Lung (tissue), 12 donors: ENCODE measurements around the gene NEAT1. TPM values are rescaled to one million over a fixed set of nuclear protein-coding genes. Genes with fewer than 3 reads are reported as not detected.
"Not testable (repeated sequence)": the region's sequence is repeated elsewhere in the genome, so short reads cannot be mapped to it uniquely, and the experiment has no call there.

ENCODE experiments used
- ATAC-seq: fragments of 200-7000 bp; cut with Tn5 transposase; one replicate; pipeline ENCODE4 v1.9.1; 2020; ENCODE audit warnings: moderate number of reproducible peaks; ENCODE audit not compliant: insufficient read depth, low FRiP score
- DNase-seq, 3 donors: peaks; one replicate each; pipeline ENCODE4 v3.0.0-alpha.2; 2013 to 2017
- H3K27ac ChIP-seq, 2 donors: one replicate each; pipeline ENCODE4 v1.5.1; 2013; ENCODE audit warnings: mild to moderate bottlenecking in 2 of 2, moderate library complexity in 2 of 2, control low read depth in 1 of 2, inconsistent platforms in 1 of 2, low read depth in 1 of 2, low read length in 1 of 2
- H3K27me3 ChIP-seq, 3 donors: one replicate each; pipeline ENCODE4 v1.5.1; 2013; ENCODE audit warnings: low read length in 2 of 3; ENCODE audit not compliant: control insufficient read depth in 3 of 3, insufficient read depth in 3 of 3
- H3K36me3 ChIP-seq, 4 donors: one replicate each; pipeline ENCODE4 v1.5.1; 2013; ENCODE audit warnings: low read length in 4 of 4, mild to moderate bottlenecking in 1 of 4, moderate library complexity in 1 of 4; ENCODE audit not compliant: control insufficient read depth in 4 of 4, insufficient read depth in 4 of 4
- H3K4me1 ChIP-seq, 5 donors: one replicate each; pipeline ENCODE4 v1.5.1; 2013; ENCODE audit warnings: low read length in 5 of 5, mild to moderate bottlenecking in 2 of 5, moderate library complexity in 1 of 5; ENCODE audit not compliant: control insufficient read depth in 5 of 5, insufficient read depth in 5 of 5
- H3K4me3 ChIP-seq: one replicate; pipeline ENCODE4 v1.5.1; 2013; ENCODE audit warnings: mild to moderate bottlenecking, control low read depth, moderate library complexity
- H3K9ac ChIP-seq, 2 donors: one replicate each; pipeline ENCODE4 v1.5.1; 2013; ENCODE audit warnings: low read length in 2 of 2, control low read depth in 1 of 2; ENCODE audit not compliant: insufficient read depth in 1 of 2
- H3K9me3 ChIP-seq, 4 donors: one replicate each; pipeline ENCODE4 v1.5.1; 2013; ENCODE audit warnings: low read length in 3 of 4, mild to moderate bottlenecking in 1 of 4, moderate library complexity in 1 of 4; ENCODE audit not compliant: control insufficient read depth in 4 of 4, insufficient read depth in 3 of 4
- WGBS, 2 donors: extraction: QIAGEN DNeasy Blood & Tissue Kit; methylation state at CpG; one replicate each; pipeline ENCODE4 v1.1.7; 2013; 5-methylcytosine and 5-hydroxymethylcytosine counted together
- polyA plus RNA-seq, 2 donors: library from polyadenylated mRNA; stranded (reverse); fragments of 200-250 nt; gene quantifications; one replicate each; pipeline ENCODE4 v1.2.1, GENCODE V29; 2013
- total RNA-seq, 2 donors: library from RNA; depleted of rRNA in 1 of 2; stranded (reverse); fragments of >200 nt in 1 of 2; gene quantifications; one replicate each; pipeline ENCODE4 v1.2.1, GENCODE V29; 2014 to 2021
- TF ChIP-seq, protein P1 (sequence below): IDR thresholded peaks from 2 replicates; pipeline ENCODE4 v1.5.1; 2012; ENCODE audit warnings: mild to moderate bottlenecking; ENCODE audit errors: control extremely low read depth, extremely low read depth
- donor health status: control.
- donor health status: control.
- donor health status: Bipolar disorder and iron deficiency.
- donor health status: healthy.
- donor health status: DM: yes; HTN: yes; CAD: no.

The NEAT1 gene
- total and polyA plus RNA-seq, 4 donors, result 481 to 1,176 (median 715) TPM

GRCh38 chr11:65448074-65448417, 25.4 kb downstream of the NEAT1 start:
- Histone ChIP-seq H3K9ac (no peak overlapping the region), H3K27me3 (no peaks in the 10 kb centered on the region), H3K4me1 (peaks cover 0 to 10% (median 3%) of the 10 kb centered on the region in 5 donors), H3K36me3 (peaks cover 0 to 29% (median 5%) of the 10 kb centered on the region in 4 donors), H3K9me3 (no peaks in the 10 kb centered on the region), H3K27ac (peak overlapping the region; percentile 2 to 43), H3K4me3 (no peak overlapping the region)
- ATAC-seq (no peak), DNase-seq (no peak)
- 88 to 97% methylated on average over 2 of the region's 2 CpGs for WGBS, 2 donors
- TF ChIP-seq, protein P1, sequence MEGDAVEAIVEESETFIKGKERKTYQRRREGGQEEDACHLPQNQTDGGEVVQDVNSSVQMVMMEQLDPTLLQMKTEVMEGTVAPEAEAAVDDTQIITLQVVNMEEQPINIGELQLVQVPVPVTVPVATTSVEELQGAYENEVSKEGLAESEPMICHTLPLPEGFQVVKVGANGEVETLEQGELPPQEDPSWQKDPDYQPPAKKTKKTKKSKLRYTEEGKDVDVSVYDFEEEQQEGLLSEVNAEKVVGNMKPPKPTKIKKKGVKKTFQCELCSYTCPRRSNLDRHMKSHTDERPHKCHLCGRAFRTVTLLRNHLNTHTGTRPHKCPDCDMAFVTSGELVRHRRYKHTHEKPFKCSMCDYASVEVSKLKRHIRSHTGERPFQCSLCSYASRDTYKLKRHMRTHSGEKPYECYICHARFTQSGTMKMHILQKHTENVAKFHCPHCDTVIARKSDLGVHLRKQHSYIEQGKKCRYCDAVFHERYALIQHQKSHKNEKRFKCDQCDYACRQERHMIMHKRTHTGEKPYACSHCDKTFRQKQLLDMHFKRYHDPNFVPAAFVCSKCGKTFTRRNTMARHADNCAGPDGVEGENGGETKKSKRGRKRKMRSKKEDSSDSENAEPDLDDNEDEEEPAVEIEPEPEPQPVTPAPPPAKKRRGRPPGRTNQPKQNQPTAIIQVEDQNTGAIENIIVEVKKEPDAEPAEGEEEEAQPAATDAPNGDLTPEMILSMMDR, result no peak

- Histone ChIP-seq H3K27ac (peak overlapping the region; percentile 2 to 43), H3K27me3 (no peaks in the 10 kb centered on the region), H3K9me3 (no peaks in the 10 kb centered on the region), H3K4me1 (peaks cover 0 to 10% (median 3%) of the 10 kb centered on the region in 5 donors), H3K36me3 (peaks cover 0 to 25% (median 5%) of the 10 kb centered on the region in 4 donors), H3K9ac (no peak overlapping the region), H3K4me3 (no peak overlapping the region)
- 82 to 84% methylated on average over 3 of the region's 3 CpGs for WGBS, 2 donors
- ATAC-seq (peak; percentile 7), DNase-seq (no peak)
- TF ChIP-seq, protein P1, result no peak
Measured at GRCh38 chr11:65448418-65449105, 26.0 kb downstream of the NEAT1 start.

DNA sequence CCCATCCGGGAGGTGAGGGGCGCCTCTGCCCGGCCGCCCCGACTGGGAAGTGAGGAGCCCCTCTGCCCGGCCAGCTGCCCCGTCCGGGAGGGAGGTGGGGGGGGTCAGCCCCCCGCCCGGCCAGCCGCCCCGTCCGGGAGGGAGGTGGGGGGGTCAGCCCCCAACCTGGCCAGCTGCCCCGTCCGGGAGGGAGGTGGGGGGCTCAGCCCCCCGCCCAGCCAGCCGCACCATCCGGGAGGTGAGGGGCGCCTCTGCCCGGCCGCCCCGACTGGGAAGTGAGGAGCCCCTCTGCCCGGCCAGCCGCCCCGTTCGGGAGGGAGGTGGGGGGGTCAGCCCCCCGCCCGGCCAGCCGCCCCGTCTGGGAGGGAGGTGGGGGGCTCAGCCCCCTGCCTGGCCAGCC, 28.7 kb downstream of the NEAT1 start:
- not testable (repeated sequence) for H3K4me3 ChIP-seq, H3K36me3 ChIP-seq, H3K27ac ChIP-seq, H3K9ac ChIP-seq, ATAC-seq, DNase-seq, H3K27me3 ChIP-seq, H3K9me3 ChIP-seq
- H3K4me1 ChIP-seq, result peaks cover 0 to 14% (median 6%) of the 10 kb centered on the region in 5 donors
- 93 to 100% methylated on average over 3 to 30 of the region's 30 CpGs for WGBS, 2 donors

DNA sequence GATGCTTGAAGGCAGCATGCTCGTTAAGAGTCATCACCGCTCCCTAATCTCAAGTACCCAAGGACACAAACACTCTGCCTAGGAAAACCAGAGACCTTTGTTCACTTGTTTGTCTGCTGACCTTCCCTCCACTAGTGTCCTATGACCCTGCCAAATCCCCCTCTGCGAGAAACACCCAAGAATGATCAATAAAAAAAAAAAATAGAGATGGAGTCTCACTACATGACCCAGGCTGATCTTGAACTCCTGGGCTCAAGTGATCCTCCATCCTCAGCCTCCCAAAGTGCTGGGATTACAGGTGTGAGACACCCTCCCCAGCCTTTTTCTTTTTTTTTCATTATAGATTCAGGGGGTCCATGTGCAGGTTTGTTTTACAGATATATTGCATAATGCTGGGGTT, 29.7 kb downstream of the NEAT1 start:
- Histone ChIP-seq H3K4me1 (peaks cover 0 to 14% (median 6%) of the 10 kb centered on the region in 5 donors), H3K27ac (peak overlapping the region; percentile 21 to 40)
- not testable (repeated sequence) for H3K36me3 ChIP-seq, DNase-seq, H3K9me3 ChIP-seq, H3K4me3 ChIP-seq, H3K9ac ChIP-seq, H3K27me3 ChIP-seq, ATAC-seq
- WGBS, 2 donors, result 53 to 87% methylated on average over 3 of the region's 3 CpGs
